Endodermal cell (in vitro differentiated cells): Measurements from ENCODE around the gene CADM1. TPM values are rescaled to one million over a fixed set of nuclear protein-coding genes. Genes with fewer than 3 reads are reported as not detected.

Source experiments
- DNase-seq: peaks from one replicate; pipeline ENCODE4 v3.0.0-alpha.2; 2017
- H3K27ac ChIP-seq: 2 replicates; pipeline ENCODE4 v1.5.1; 2013; ENCODE audit warnings: mild to moderate bottlenecking, low read depth, low read length, moderate library complexity
- H3K27me3 ChIP-seq: 2 replicates; pipeline ENCODE4 v1.6.1; 2013; ENCODE audit warnings: mild to moderate bottlenecking, low read length, moderate library complexity; ENCODE audit not compliant: insufficient read depth, control insufficient read depth, poor library complexity, severe bottlenecking
- H3K36me3 ChIP-seq: 2 replicates; pipeline ENCODE4 v1.7.0; 2013; ENCODE audit warnings: mild to moderate bottlenecking, low read length, moderate library complexity; ENCODE audit not compliant: control insufficient read depth, insufficient read depth
- H3K4me1 ChIP-seq: one replicate; pipeline ENCODE4 v1.7.0; 2013; ENCODE audit warnings: low read length; ENCODE audit not compliant: control insufficient read depth, insufficient read depth
- H3K4me3 ChIP-seq: 2 replicates; pipeline ENCODE4 v1.5.1; 2013; ENCODE audit warnings: mild to moderate bottlenecking, low read length, moderate library complexity
- H3K9ac ChIP-seq: 2 replicates; pipeline ENCODE4 v1.6.1; 2013; ENCODE audit warnings: mild to moderate bottlenecking, low read length, moderate library complexity; ENCODE audit not compliant: poor library complexity, severe bottlenecking; ENCODE audit errors: extremely low read depth
- H3K9me3 ChIP-seq: 2 replicates; pipeline ENCODE4 v1.6.1; 2013; ENCODE audit warnings: mild to moderate bottlenecking, low read length, moderate library complexity; ENCODE audit not compliant: control insufficient read depth
- H3K27ac Mint-ChIP-seq: 2 replicates; pipeline ENCODE4 v1.8.0; 2020; ENCODE audit warnings: mixed read lengths
- H3K27me3 Mint-ChIP-seq: 2 replicates; pipeline ENCODE4 v1.8.0; 2021; ENCODE audit warnings: mild to moderate bottlenecking, mixed read lengths; ENCODE audit not compliant: insufficient read depth
- H3K36me3 Mint-ChIP-seq: 2 replicates; pipeline ENCODE4 v1.8.0; 2020; ENCODE audit warnings: low read depth, mixed read lengths
- H3K4me1 Mint-ChIP-seq: 2 replicates; pipeline ENCODE4 v1.8.0; 2020; ENCODE audit warnings: mixed read lengths
- H3K4me3 Mint-ChIP-seq: 2 replicates; pipeline ENCODE4 v1.8.0; 2020; ENCODE audit warnings: mild to moderate bottlenecking, moderate library complexity, mixed read lengths
- H3K9me3 Mint-ChIP-seq: 2 replicates; pipeline ENCODE4 v1.8.0; 2020; ENCODE audit warnings: mild to moderate bottlenecking, mixed read lengths
- WGBS, 2 experiments: methylation state at CpG; one replicate each; pipeline versions ENCODE4 v1.1.5 to v1.1.7; 2013; ENCODE audit warnings: missing lambda C conversion rate in 2 of 2, mixed read lengths in 1 of 2; ENCODE audit not compliant: insufficient coverage in 1 of 2, insufficient read length in 1 of 2; 5-methylcytosine and 5-hydroxymethylcytosine counted together
- total RNA-seq, 2 donors: library from RNA; stranded (reverse); fragmentation: NEBNext Ultra II Directional in 1 of 2; extraction: Animal tissue kit (Norgen Biotek cat#: 25700) in 1 of 2; gene quantifications; 2 replicates in 1 of 2; 3 replicates in 1 of 2; pipeline ENCODE4 v1.2.1, GENCODE V29; 2021
- TF ChIP-seq, protein P1 (sequence below): fragments of 200-600 bp; sonication (generic); conservative IDR thresholded peaks from 2 replicates; pipeline ENCODE4 v1.5.0; 2021; ENCODE audit warnings: antibody characterized with exemption, mild to moderate bottlenecking

The CADM1 gene
- total RNA-seq, 2 donors from 2014 or later, result 76.3 to 88.2 TPM

DNA sequence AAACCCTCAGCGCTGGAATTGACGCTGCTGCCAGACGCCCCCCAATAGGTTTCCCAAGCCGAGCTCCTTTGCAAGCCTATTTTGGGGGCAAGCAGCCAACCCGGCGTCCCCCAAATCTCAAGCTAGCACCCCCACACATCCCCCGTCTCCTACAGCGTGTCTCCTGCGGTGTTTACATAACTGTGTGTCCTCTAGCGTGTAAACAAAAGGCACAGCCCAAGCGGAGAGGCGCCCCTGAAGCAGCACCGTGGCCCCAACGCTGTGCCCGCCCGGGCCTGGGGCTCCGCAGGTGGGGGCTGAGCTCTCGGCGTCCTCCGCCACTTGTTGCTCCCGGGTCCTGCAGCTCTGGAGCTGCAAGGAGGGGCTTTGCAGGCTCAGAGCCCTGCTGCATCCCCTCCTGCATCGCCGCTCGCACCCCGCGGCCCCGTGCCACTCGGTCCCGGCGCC lies 1.6 kb downstream of the CADM1 start:
- Histone ChIP-seq H3K27me3 (peaks cover 47% of the 10 kb centered on the region), H3K4me1 (peaks cover 12% of the 10 kb centered on the region), H3K36me3 (no peaks in the 10 kb centered on the region), H3K4me3 (peak overlapping the region; percentile 98), H3K9ac (peak overlapping the region; percentile 58), H3K27ac (no peak overlapping the region), H3K9me3 (no peaks in the 10 kb centered on the region)
- H3K27ac Mint-ChIP-seq, result no peak overlapping the region
- H3K27me3 Mint-ChIP-seq, result peaks cover 28% of the 10 kb centered on the region
- H3K4me1 Mint-ChIP-seq, result peaks cover 14% of the 10 kb centered on the region
- H3K36me3 Mint-ChIP-seq, result no peaks in the 10 kb centered on the region
- no peak overlapping the region for H3K4me3 Mint-ChIP-seq
- 0% methylated on average over 4 to 30 of the region's 30 CpGs for WGBS, 2 experiments
- DNase-seq, result no peak
- no peaks in the 10 kb centered on the region for H3K9me3 Mint-ChIP-seq
- TF ChIP-seq, protein P1, sequence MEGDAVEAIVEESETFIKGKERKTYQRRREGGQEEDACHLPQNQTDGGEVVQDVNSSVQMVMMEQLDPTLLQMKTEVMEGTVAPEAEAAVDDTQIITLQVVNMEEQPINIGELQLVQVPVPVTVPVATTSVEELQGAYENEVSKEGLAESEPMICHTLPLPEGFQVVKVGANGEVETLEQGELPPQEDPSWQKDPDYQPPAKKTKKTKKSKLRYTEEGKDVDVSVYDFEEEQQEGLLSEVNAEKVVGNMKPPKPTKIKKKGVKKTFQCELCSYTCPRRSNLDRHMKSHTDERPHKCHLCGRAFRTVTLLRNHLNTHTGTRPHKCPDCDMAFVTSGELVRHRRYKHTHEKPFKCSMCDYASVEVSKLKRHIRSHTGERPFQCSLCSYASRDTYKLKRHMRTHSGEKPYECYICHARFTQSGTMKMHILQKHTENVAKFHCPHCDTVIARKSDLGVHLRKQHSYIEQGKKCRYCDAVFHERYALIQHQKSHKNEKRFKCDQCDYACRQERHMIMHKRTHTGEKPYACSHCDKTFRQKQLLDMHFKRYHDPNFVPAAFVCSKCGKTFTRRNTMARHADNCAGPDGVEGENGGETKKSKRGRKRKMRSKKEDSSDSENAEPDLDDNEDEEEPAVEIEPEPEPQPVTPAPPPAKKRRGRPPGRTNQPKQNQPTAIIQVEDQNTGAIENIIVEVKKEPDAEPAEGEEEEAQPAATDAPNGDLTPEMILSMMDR, result no peak

- peaks cover 15% of the 10 kb centered on the region for H3K4me1 ChIP-seq
- no peak overlapping the region for H3K27ac Mint-ChIP-seq
- peaks cover 21% of the 10 kb centered on the region for H3K4me1 Mint-ChIP-seq
- no peak for DNase-seq
- H3K36me3 Mint-ChIP-seq, result no peaks in the 10 kb centered on the region
- H3K4me3 Mint-ChIP-seq, result no peak overlapping the region
- TF ChIP-seq, protein P1, result no peak
- peaks cover 22% of the 10 kb centered on the region for H3K27me3 Mint-ChIP-seq
- H3K36me3 ChIP-seq, result no peaks in the 10 kb centered on the region
- 5 to 6% methylated on average over 16 to 21 of the region's 22 CpGs for WGBS, 2 experiments
- peak overlapping the region; percentile 98 for H3K4me3 ChIP-seq
- no peak overlapping the region for H3K27ac ChIP-seq
- H3K27me3 ChIP-seq, result peaks cover 41% of the 10 kb centered on the region
- H3K9me3 Mint-ChIP-seq, result no peaks in the 10 kb centered on the region
- peak overlapping the region; percentile 58 for H3K9ac ChIP-seq
- H3K9me3 ChIP-seq, result no peaks in the 10 kb centered on the region
Observed at GRCh38 chr11:115501893-115502589, 2.2 kb downstream of the CADM1 start.

DNA sequence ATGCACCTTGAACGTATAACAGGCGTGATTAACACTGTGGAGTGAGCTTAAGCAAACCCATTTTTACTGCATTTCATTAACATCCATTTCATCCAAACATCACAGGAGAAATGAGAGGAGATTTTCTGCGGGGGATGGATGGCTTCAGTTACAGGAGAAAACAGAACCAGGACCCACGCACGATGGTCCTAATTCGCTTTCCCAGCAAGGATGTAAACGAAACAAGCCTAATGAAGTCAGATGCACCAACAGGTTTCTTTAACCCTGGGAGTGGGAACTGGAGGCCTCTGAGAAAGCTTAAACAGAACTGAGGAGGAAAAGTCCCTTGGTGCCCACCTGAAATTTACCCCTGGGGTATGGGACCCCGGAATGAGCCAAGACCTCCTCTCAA lies 2.7 kb downstream of the CADM1 start:
- no peaks in the 10 kb centered on the region for H3K9me3 Mint-ChIP-seq
- TF ChIP-seq, protein P1, result no peak
- peaks cover 17% of the 10 kb centered on the region for H3K4me1 ChIP-seq

More for the DNA sequence above, 2.7 kb downstream of the CADM1 start:
- Histone ChIP-seq H3K4me3 (peak overlapping the region; percentile 98), H3K36me3 (no peaks in the 10 kb centered on the region), H3K27me3 (peaks cover 37% of the 10 kb centered on the region), H3K9ac (peak overlapping the region; percentile 58), H3K9me3 (no peaks in the 10 kb centered on the region), H3K27ac (peak overlapping the region; percentile 22)
- H3K4me1 Mint-ChIP-seq, result peaks cover 26% of the 10 kb centered on the region
- DNase-seq, result no peak
- 36 to 60% methylated on average over 1 to 7 of the region's 8 CpGs for WGBS, 2 experiments
- H3K4me3 Mint-ChIP-seq, result no peak overlapping the region
- no peaks in the 10 kb centered on the region for H3K36me3 Mint-ChIP-seq
- no peak overlapping the region for H3K27ac Mint-ChIP-seq
- H3K27me3 Mint-ChIP-seq, result peaks cover 16% of the 10 kb centered on the region
